SKM-1 treated with dmso at 0.1 percent for 144 hours (cell line): ENCODE results near the gene MACF1.

Source experiments
- DNase-seq: peaks from one replicate; lab custom pipeline; 2025; ENCODE audit not compliant: unreplicated experiment; lab: John Stamatoyannopoulos, UW

The MACF1 gene

GRCh38 chr1:39344394-39345154 is 140.1 kb downstream of the MACF1 start:
- DNase-seq = no peak

GRCh38 chr1:39346872-39347271 is 142.4 kb downstream of the MACF1 start:
- no peak for DNase-seq

GRCh38 chr1:39348278-39348677 is 143.8 kb downstream of the MACF1 start:
- no peak for DNase-seq

- no peak for DNase-seq
These were observed 148.4 kb downstream of the MACF1 start for GRCh38 chr1:39352881-39353280.

GRCh38 chr1:39354572-39354971 is 150.1 kb downstream of the MACF1 start:
- no peak for DNase-seq

- DNase-seq = no peak
These were observed 154.0 kb downstream of the MACF1 start for GRCh38 chr1:39358491-39358890.

GRCh38 chr1:39359028-39359570 is 154.6 kb downstream of the MACF1 start:
- DNase-seq = no peak

GRCh38 chr1:39360731-39361130 is 156.2 kb downstream of the MACF1 start:
- DNase-seq = peak; percentile 63

GRCh38 chr1:39361446-39361845 is 157.0 kb downstream of the MACF1 start:
- DNase-seq = no peak

- no peak for DNase-seq
These were observed 158.8 kb downstream of the MACF1 start for GRCh38 chr1:39363267-39363666.

- DNase-seq = no peak
These were observed 163.6 kb downstream of the MACF1 start for GRCh38 chr1:39368045-39368444.

- DNase-seq = no peak
These were observed 165.1 kb downstream of the MACF1 start for GRCh38 chr1:39369565-39369964.

- no peak for DNase-seq
These were observed 166.1 kb downstream of the MACF1 start for GRCh38 chr1:39370602-39371001.

- DNase-seq = no peak
These were observed 167.6 kb downstream of the MACF1 start for GRCh38 chr1:39372105-39372504.

- no peak for DNase-seq
These were observed 172.2 kb downstream of the MACF1 start for GRCh38 chr1:39376656-39377055.

GRCh38 chr1:39378377-39378776 is 173.9 kb downstream of the MACF1 start:
- DNase-seq = no peak

GRCh38 chr1:39379187-39379586 is 174.7 kb downstream of the MACF1 start:
- no peak for DNase-seq

GRCh38 chr1:39380036-39380435 is 175.5 kb downstream of the MACF1 start:
- DNase-seq = no peak

GRCh38 chr1:39381839-39382238 is 177.3 kb downstream of the MACF1 start:
- DNase-seq = no peak

- DNase-seq = peak; percentile 53
These were observed 179.8 kb downstream of the MACF1 start for GRCh38 chr1:39384305-39384704.

- no peak for DNase-seq
These were observed 180.8 kb downstream of the MACF1 start for GRCh38 chr1:39385067-39385988.

GRCh38 chr1:39386997-39387396 is 182.5 kb downstream of the MACF1 start:
- DNase-seq = no peak
